ENCODE data around the gene NELFB. TPM values are rescaled to one million over a fixed set of nuclear protein-coding genes. Genes with fewer than 3 reads are reported as not detected.
A peak's percentile ranks its signal among the peaks of the same experiment; 100 is the strongest.
"Not testable (repeated sequence)": the region's sequence is repeated elsewhere in the genome, so short reads cannot be mapped to it uniquely, and the experiment has no call there.

Gene NELFB
- polyA plus RNA-seq, 1 donor from 2014 or later, result 64.7 TPM

DNA sequence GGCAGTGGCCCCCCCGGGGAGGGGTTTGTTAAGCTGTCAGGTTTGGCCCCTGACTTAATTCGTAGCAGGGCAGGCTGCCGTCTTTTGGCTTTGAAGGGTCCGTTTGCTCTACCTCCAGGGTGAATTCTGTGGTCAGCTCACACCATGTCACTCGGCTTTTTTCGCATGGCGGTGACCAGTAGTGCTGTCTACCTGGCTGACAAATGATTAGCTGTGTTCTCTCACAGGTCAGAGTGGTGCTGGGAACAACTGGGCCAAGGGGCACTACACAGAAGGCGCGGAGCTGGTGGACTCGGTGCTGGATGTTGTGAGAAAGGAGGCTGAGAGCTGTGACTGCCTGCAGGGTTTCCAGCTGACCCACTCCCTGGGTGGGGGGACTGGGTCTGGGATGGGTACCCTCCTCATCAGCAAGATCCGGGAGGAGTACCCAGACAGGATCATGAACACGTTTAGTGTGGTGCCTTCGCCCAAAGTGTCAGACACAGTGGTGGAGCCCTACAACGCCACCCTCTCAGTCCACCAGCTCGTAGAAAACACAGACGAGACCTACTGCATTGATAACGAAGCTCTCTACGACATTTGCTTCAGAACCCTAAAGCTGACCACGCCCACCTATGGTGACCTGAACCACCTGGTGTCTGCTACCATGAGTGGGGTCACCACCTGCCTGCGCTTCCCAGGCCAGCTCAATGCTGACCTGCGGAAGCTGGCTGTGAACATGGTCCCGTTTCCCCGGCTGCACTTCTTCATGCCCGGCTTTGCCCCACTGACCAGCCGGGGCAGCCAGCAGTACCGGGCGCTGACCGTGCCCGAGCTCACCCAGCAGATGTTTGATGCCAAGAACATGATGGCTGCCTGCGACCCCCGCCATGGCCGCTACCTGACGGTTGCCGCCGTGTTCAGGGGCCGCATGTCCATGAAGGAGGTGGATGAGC, 12.6 kb upstream of the NELFB start:
- no peaks in the 10 kb centered on the region for H3K9me2 ChIP-seq (ENCODE audit: insufficient read depth, low read length)
- no peak for TF ChIP-seq EZH2 (IDR thresholded peaks at IDR 0.05; ENCODE audit: borderline replicate concordance, insufficient read depth, low read length, poor library complexity, severe bottlenecking)
- TF ChIP-seq, protein P1, sequence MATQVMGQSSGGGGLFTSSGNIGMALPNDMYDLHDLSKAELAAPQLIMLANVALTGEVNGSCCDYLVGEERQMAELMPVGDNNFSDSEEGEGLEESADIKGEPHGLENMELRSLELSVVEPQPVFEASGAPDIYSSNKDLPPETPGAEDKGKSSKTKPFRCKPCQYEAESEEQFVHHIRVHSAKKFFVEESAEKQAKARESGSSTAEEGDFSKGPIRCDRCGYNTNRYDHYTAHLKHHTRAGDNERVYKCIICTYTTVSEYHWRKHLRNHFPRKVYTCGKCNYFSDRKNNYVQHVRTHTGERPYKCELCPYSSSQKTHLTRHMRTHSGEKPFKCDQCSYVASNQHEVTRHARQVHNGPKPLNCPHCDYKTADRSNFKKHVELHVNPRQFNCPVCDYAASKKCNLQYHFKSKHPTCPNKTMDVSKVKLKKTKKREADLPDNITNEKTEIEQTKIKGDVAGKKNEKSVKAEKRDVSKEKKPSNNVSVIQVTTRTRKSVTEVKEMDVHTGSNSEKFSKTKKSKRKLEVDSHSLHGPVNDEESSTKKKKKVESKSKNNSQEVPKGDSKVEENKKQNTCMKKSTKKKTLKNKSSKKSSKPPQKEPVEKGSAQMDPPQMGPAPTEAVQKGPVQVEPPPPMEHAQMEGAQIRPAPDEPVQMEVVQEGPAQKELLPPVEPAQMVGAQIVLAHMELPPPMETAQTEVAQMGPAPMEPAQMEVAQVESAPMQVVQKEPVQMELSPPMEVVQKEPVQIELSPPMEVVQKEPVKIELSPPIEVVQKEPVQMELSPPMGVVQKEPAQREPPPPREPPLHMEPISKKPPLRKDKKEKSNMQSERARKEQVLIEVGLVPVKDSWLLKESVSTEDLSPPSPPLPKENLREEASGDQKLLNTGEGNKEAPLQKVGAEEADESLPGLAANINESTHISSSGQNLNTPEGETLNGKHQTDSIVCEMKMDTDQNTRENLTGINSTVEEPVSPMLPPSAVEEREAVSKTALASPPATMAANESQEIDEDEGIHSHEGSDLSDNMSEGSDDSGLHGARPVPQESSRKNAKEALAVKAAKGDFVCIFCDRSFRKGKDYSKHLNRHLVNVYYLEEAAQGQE (IDR thresholded peaks at IDR 0.05; ENCODE audit: borderline replicate concordance), result no peak
- TF ChIP-seq POLR2AphosphoS5 (IDR thresholded peaks at IDR 0.05), result no peak
- TF ChIP-seq SMC3 (conservative IDR thresholded peaks at IDR 0.05; ENCODE audit: poor library complexity), result no peak
- TF ChIP-seq RAD21 (conservative IDR thresholded peaks at IDR 0.05), result no peak
- peak overlapping the region; percentile 66 for H3K9ac ChIP-seq (ENCODE audit: low read length)
- H3K36me3 ChIP-seq (ENCODE audit: insufficient read depth, low read length), result no peaks in the 10 kb centered on the region
- no peak overlapping the region for H3K27ac ChIP-seq (ENCODE audit: low read length)
- peak overlapping the region; percentile 78 for H3K4me2 ChIP-seq (ENCODE audit: low read length)
- peaks cover 14% of the 10 kb centered on the region for H3K79me2 ChIP-seq (replicated peaks; ENCODE audit: insufficient read depth, low read length)
- H4K20me1 ChIP-seq (ENCODE audit: insufficient read depth), result no peaks in the 10 kb centered on the region
- no peaks in the 10 kb centered on the region for H3K9me3 ChIP-seq (ENCODE audit: low read length)
- no peak overlapping the region for H2AFZ ChIP-seq (ENCODE audit: low read depth, low read length)
- H3K4me3 ChIP-seq (ENCODE audit: low read length), result peak overlapping the region; percentile 92
- no peaks in the 10 kb centered on the region for H3K27me3 ChIP-seq (ENCODE audit: insufficient read depth, low read depth, low read length)
- H3F3A ChIP-seq (ENCODE audit: insufficient read depth, low read length, poor library complexity, severe bottlenecking), result no peaks in the 10 kb centered on the region

DNA sequence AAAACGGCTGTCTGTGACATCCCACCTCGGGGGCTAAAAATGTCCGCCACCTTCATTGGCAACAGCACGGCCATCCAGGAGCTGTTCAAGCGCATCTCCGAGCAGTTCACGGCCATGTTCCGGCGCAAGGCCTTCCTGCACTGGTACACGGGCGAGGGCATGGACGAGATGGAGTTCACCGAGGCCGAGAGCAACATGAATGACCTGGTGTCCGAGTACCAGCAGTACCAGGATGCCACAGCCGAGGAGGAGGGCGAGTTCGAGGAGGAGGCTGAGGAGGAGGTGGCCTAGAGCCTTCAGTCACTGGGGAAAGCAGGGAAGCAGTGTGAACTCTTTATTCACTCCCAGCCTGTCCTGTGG, 11.9 kb upstream of the NELFB start:
- H3F3A ChIP-seq (ENCODE audit: insufficient read depth, low read length, poor library complexity, severe bottlenecking); H3K9ac ChIP-seq (ENCODE audit: low read length); H3K27ac ChIP-seq (ENCODE audit: low read length); H3K4me3 ChIP-seq (ENCODE audit: low read length); H2AFZ ChIP-seq (ENCODE audit: low read depth, low read length); H3K9me2 ChIP-seq (ENCODE audit: insufficient read depth, low read length); H4K20me1 ChIP-seq (ENCODE audit: insufficient read depth); H3K9me3 ChIP-seq (ENCODE audit: low read length); H3K36me3 ChIP-seq (ENCODE audit: insufficient read depth, low read length); H3K4me2 ChIP-seq (ENCODE audit: low read length); H3K27me3 ChIP-seq (ENCODE audit: insufficient read depth, low read depth, low read length): not testable (repeated sequence)
- H3K79me2 ChIP-seq (replicated peaks; ENCODE audit: insufficient read depth, low read length), result peaks cover 14% of the 10 kb centered on the region

DNA sequence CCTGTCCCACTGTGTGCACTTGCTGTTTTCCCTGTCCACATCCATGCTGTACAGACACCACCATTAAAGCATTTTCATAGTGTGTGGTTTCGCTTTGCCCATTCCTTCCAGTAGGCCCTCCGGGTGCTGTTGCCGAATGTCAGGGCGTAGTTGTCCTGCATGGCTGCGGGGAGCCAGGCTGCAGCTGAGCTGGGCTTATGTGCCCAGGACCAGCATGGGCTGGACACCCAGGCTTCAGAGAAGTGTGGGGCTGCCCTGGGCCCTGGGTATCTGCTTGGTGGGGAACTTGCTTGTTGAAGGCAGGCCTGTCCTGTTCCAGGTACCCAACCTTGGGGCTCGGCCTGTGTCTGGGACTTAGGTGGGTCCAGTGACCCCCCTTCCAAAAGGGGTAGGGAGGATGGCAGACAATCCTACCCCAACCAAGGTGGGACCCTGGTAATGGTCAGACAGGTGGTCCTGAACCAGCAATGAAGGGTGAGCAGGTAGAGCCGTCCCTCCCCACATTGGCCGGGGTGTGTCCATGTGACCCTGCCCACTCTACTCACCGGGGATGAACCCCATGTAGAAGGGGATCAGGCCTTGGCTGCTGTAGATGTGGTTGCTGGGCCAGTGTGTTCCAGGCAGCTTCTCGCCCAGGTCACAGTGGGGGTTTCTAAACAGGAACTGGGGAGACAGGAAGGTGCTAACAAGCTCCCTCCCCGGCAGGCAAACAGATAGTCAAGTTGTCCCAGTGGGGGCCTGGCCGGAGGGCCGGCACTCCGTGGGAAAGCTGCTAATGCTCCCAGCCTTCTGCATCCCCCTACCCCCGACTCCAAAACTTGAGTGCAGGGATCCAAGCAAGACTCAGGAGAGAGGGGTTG, 11.3 kb upstream of the NELFB start:
- H3K9me3 ChIP-seq (ENCODE audit: low read length), result no peaks in the 10 kb centered on the region
- H3F3A ChIP-seq (ENCODE audit: insufficient read depth, low read length, poor library complexity, severe bottlenecking), result no peaks in the 10 kb centered on the region
- peaks cover 14% of the 10 kb centered on the region for H3K79me2 ChIP-seq (replicated peaks; ENCODE audit: insufficient read depth, low read length)
- no peaks in the 10 kb centered on the region for H3K9me2 ChIP-seq (ENCODE audit: insufficient read depth, low read length)
- no peak overlapping the region for H3K27ac ChIP-seq (ENCODE audit: low read length)
- H4K20me1 ChIP-seq (ENCODE audit: insufficient read depth), result no peaks in the 10 kb centered on the region
- no peak overlapping the region for H3K9ac ChIP-seq (ENCODE audit: low read length)
- no peak overlapping the region for H2AFZ ChIP-seq (ENCODE audit: low read depth, low read length)
- TF ChIP-seq, protein P1 (IDR thresholded peaks at IDR 0.05; ENCODE audit: borderline replicate concordance), result no peak
- no peak for TF ChIP-seq EZH2 (IDR thresholded peaks at IDR 0.05; ENCODE audit: borderline replicate concordance, insufficient read depth, low read length, poor library complexity, severe bottlenecking)
- no peak for TF ChIP-seq MXI1 (conservative IDR thresholded peaks at IDR 0.05; ENCODE audit: poor library complexity, severe bottlenecking)
- TF ChIP-seq, protein P2, sequence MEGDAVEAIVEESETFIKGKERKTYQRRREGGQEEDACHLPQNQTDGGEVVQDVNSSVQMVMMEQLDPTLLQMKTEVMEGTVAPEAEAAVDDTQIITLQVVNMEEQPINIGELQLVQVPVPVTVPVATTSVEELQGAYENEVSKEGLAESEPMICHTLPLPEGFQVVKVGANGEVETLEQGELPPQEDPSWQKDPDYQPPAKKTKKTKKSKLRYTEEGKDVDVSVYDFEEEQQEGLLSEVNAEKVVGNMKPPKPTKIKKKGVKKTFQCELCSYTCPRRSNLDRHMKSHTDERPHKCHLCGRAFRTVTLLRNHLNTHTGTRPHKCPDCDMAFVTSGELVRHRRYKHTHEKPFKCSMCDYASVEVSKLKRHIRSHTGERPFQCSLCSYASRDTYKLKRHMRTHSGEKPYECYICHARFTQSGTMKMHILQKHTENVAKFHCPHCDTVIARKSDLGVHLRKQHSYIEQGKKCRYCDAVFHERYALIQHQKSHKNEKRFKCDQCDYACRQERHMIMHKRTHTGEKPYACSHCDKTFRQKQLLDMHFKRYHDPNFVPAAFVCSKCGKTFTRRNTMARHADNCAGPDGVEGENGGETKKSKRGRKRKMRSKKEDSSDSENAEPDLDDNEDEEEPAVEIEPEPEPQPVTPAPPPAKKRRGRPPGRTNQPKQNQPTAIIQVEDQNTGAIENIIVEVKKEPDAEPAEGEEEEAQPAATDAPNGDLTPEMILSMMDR (IDR thresholded peaks at IDR 0.05; ENCODE audit: poor library complexity, severe bottlenecking), result no peak
- TF ChIP-seq RAD21 (conservative IDR thresholded peaks at IDR 0.05), result no peak
- TF ChIP-seq TAF1 (IDR thresholded peaks at IDR 0.05; ENCODE audit: low read depth), result no peak
- no peak for TF ChIP-seq EP300 (conservative IDR thresholded peaks at IDR 0.05; ENCODE audit: poor library complexity, severe bottlenecking)
- no peak for TF ChIP-seq SMC3 (conservative IDR thresholded peaks at IDR 0.05; ENCODE audit: poor library complexity)
- TF ChIP-seq POLR2AphosphoS5 (IDR thresholded peaks at IDR 0.05), result no peak
- H3K27me3 ChIP-seq (ENCODE audit: insufficient read depth, low read depth, low read length), result no peaks in the 10 kb centered on the region
- no peaks in the 10 kb centered on the region for H3K36me3 ChIP-seq (ENCODE audit: insufficient read depth, low read length)
- H3K4me2 ChIP-seq (ENCODE audit: low read length), result no peak overlapping the region
- no peak overlapping the region for H3K4me3 ChIP-seq (ENCODE audit: low read length)
